GM12874 (cell line): ENCODE measurements around the gene STX12.

Experiments used
- CTCF ChIP-seq: IDR thresholded peaks from 2 replicates; pipeline ENCODE4 v1.5.1; 2011; ENCODE audit warnings: low read depth, mild to moderate bottlenecking, control low read depth, low read length, moderate library complexity; ENCODE audit not compliant: insufficient read depth

The STX12 gene

DNA sequence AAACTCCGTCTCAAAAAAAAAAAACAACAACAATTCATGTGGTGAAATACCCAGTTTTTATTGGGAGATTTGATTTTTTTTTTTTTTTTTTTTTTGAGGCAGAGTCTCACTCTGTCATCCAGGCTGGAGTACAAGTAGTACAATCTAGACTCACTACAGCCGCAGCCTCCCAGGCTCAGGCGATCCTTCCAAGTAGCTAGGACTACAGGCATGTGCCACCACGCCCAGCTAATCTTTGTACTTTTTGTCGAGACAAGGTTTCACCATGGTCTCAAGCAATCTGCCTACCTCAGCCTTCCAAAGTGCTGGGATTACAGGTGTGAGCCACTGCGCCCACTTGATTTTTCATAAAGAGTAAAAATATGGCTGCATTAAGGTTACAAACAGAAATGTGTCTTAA is 31.9 kb upstream of the STX12 start:
- no peak for TF ChIP-seq CTCF

- no peak for TF ChIP-seq CTCF
Observed at GRCh38 chr1:27744556-27744955, 28.5 kb upstream of the STX12 start.

- no peak for TF ChIP-seq CTCF
Observed at GRCh38 chr1:27745466-27745865, 27.6 kb upstream of the STX12 start.

GRCh38 chr1:27752360-27752759 is 20.7 kb upstream of the STX12 start:
- TF ChIP-seq CTCF = no peak

DNA sequence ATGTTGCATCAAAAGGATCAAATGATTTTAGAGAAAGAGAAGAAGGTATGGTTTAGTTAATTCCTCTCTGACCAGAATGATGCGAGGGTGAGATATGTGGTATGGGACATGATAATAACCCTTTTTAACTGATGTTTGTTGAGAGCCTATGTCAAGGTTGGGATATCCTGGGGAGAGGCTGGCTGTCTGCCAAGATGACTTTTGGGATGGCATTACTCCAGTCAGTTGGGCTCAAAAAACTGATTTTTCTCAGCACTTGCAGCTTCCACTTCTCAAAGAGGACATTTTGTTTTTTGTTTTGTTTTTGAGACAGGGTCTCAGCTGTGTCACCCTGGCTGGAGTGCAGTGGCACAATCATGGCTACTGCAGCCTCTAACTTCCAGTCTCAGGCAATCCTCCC is 17.7 kb upstream of the STX12 start:
- no peak for TF ChIP-seq CTCF

DNA sequence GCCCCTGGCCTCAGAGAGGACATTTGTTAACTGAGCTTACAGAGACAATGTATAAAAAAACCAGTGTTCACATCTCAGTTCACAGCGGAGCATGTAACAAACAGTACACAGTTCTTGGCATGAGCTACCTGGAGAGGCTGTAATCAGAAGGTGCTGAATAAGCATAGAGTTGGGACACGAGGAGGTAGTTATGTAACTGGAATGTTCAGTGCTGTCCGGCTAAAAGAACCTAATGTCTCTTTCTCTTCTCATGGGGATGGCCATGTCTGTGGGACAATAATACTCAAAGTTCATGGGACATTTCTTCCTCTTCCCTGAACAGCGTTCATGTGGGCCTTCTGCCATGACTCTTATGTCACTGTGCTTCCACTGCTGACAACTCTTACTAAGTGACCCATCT is 17.2 kb upstream of the STX12 start:
- no peak for TF ChIP-seq CTCF

DNA sequence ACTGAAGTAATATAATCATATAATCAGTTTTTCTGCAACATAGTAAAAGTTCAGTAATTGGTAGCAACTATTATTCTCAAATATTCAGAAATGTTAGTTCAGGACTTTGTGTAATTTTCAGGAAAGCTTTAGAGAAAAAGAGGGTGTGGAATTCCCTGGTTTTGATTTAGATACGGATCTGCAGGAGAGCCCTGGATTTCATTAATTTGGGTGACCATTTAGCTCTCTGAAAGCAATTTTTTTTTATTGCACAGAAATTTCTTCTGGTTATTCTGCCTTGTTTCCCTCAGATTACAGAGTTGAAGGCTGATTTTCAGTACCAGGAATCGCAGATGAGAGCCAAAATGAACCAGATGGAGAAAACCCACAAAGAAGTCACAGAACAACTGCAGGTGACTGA is 13.8 kb upstream of the STX12 start:
- TF ChIP-seq CTCF = no peak

DNA sequence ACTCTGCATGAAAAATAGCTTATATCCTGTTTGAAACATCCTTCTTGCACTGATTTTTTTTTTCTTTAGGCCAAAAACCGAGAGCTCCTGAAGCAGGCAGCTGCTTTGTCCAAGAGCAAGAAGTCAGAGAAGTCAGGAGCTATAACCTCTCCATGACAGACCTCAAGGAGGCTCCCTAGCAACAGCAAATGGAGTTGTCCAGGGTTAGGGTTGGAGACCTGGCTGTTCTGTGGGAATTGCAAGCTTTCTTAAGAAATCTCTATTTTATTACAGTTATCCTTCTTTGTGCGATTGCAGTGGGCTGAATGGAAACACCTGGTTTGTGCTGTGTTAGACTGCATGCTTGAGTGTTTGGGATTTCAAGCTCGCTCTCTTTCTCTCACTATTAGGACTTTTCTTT is 12.6 kb upstream of the STX12 start:
- TF ChIP-seq CTCF = no peak
